CD14-positive monocyte (primary cell): Measurements from ENCODE around the gene ACOT9. TPM values are rescaled to one million over a fixed set of nuclear protein-coding genes. Genes with fewer than 3 reads are reported as not detected.

Experiments used
- DNase-seq, 3 donors: peaks; one replicate each; pipeline ENCODE4 v3.0.0-alpha.2; 2011 to 2022
- H2AFZ ChIP-seq: 2 replicates; pipeline ENCODE4 v1.6.0; 2012; ENCODE audit warnings: mild to moderate bottlenecking, low read depth, low read length, inconsistent platforms; ENCODE audit not compliant: insufficient read depth, poor library complexity, severe bottlenecking
- H3K27ac ChIP-seq, 2 donors: 1 replicate in 1 of 2; 2 replicates in 1 of 2; pipeline ENCODE4 v1.5.1; 2012 to 2013; ENCODE audit warnings: low read length in 2 of 2, control low read depth in 1 of 2, inconsistent platforms in 1 of 2, low read depth in 1 of 2, mild to moderate bottlenecking in 1 of 2
- H3K27me3 ChIP-seq, 2 donors: one replicate each; pipeline versions ENCODE4 v1.6.0 to v1.6.1; 2011 to 2013; ENCODE audit warnings: low read length in 2 of 2; ENCODE audit not compliant: control insufficient read depth in 2 of 2, insufficient read depth in 2 of 2
- H3K36me3 ChIP-seq, 2 donors: replicated peaks in 1 of 2; 1 replicate in 1 of 2; 2 replicates in 1 of 2; pipeline versions ENCODE4 v1.5.1 to v1.6.1; 2012 to 2013; ENCODE audit warnings: low read length in 2 of 2, control low read depth in 1 of 2, inconsistent platforms in 1 of 2, mild to moderate bottlenecking in 1 of 2; ENCODE audit not compliant: insufficient read depth in 2 of 2, control insufficient read depth in 1 of 2
- H3K4me1 ChIP-seq, 2 donors: 1 replicate in 1 of 2; 2 replicates in 1 of 2; pipeline versions ENCODE4 v1.5.1 to v1.6.1; 2012 to 2013; ENCODE audit warnings: low read length in 2 of 2, control low read depth in 1 of 2, inconsistent platforms in 1 of 2, mild to moderate bottlenecking in 1 of 2, moderate library complexity in 1 of 2; ENCODE audit not compliant: insufficient read depth in 2 of 2, control insufficient read depth in 1 of 2
- H3K4me2 ChIP-seq: replicated peaks from 2 replicates; pipeline ENCODE3; 2012; ENCODE audit warnings: low read length, moderate library complexity, mild to moderate bottlenecking; ENCODE audit not compliant: poor library complexity, severe bottlenecking; ENCODE audit errors: extremely low read depth
- H3K4me3 ChIP-seq, 3 experiments: fragments of 200-600 bp in 1 of 3; sonication (generic) in 1 of 3; replicated peaks in 1 of 3; 1 replicate in 2 of 3; 2 replicates in 1 of 3; pipeline ENCODE4 v1.5.1; 2011 to 2013; ENCODE audit warnings: low read length in 3 of 3, mild to moderate bottlenecking in 3 of 3, control low read depth in 2 of 3, low read depth in 2 of 3, inconsistent platforms in 1 of 3, moderate library complexity in 1 of 3
- H3K79me2 ChIP-seq: 2 replicates; pipeline ENCODE4 v1.6.0; 2012; ENCODE audit warnings: mild to moderate bottlenecking, control low read depth, inconsistent platforms, low read length, moderate library complexity; ENCODE audit not compliant: insufficient read depth
- H3K9ac ChIP-seq: 2 replicates; pipeline ENCODE4 v1.6.0; 2017; ENCODE audit warnings: low read length, mild to moderate bottlenecking; ENCODE audit not compliant: insufficient read depth, poor library complexity, severe bottlenecking
- H3K9me3 ChIP-seq, 2 donors: replicated peaks in 1 of 2; 1 replicate in 1 of 2; 2 replicates in 1 of 2; pipeline versions ENCODE4 v1.5.1 to v1.6.1; 2012 to 2013; ENCODE audit warnings: low read length in 2 of 2, control low read depth in 1 of 2; ENCODE audit not compliant: control insufficient read depth in 1 of 2, insufficient read depth in 1 of 2
- H4K20me1 ChIP-seq: 2 replicates; pipeline ENCODE4 v1.6.0; 2012; ENCODE audit warnings: mild to moderate bottlenecking, low read length, control low read depth, moderate library complexity; ENCODE audit not compliant: insufficient read depth
- H3K27ac Mint-ChIP-seq, 7 donors: one replicate each; pipeline ENCODE4 v1.8.0; 2020; ENCODE audit warnings: mild to moderate bottlenecking in 7 of 7, mixed read lengths in 7 of 7, moderate library complexity in 6 of 7, inconsistent platforms in 2 of 7
- H3K27me3 Mint-ChIP-seq, 3 donors: one replicate each; pipeline ENCODE4 v1.8.0; 2021 to 2022; ENCODE audit warnings: low read depth in 3 of 3, mild to moderate bottlenecking in 3 of 3, mixed read lengths in 3 of 3, moderate library complexity in 3 of 3, inconsistent platforms in 1 of 3
- H3K36me3 Mint-ChIP-seq, 2 donors: one replicate each; pipeline ENCODE4 v1.8.0; 2020; ENCODE audit warnings: mixed read lengths in 2 of 2, inconsistent platforms in 1 of 2, mild to moderate bottlenecking in 1 of 2
- H3K4me1 Mint-ChIP-seq: one replicate; pipeline ENCODE4 v1.8.0; 2020; ENCODE audit warnings: mild to moderate bottlenecking, mixed read lengths
- H3K4me3 Mint-ChIP-seq, 2 donors: one replicate each; pipeline ENCODE4 v1.8.0; 2020; ENCODE audit warnings: mild to moderate bottlenecking in 2 of 2, mixed read lengths in 2 of 2, moderate library complexity in 1 of 2
- H3K9me3 Mint-ChIP-seq, 7 donors: one replicate each; pipeline ENCODE4 v1.8.0; 2020 to 2022; ENCODE audit warnings: mixed read lengths in 7 of 7, mild to moderate bottlenecking in 6 of 7, moderate library complexity in 6 of 7, inconsistent platforms in 2 of 7
- CTCF ChIP-seq: fragments of 200-600 bp; IDR thresholded peaks from one replicate; pipeline ENCODE4 v1.8.0; 2022; ENCODE audit warnings: antibody characterized with exemption, mild to moderate bottlenecking
- WGBS: methylation state at CpG from one replicate; pipeline ENCODE4 v1.1.5; 2013; ENCODE audit warnings: missing lambda C conversion rate; ENCODE audit not compliant: insufficient coverage; 5-methylcytosine and 5-hydroxymethylcytosine counted together
- intact Hi-C, 2 donors: fragments of 100-400 bp; cut with micrococcal nuclease; formaldehyde crosslinking; loops; one replicate each; pipeline versions ENCODE4 v1.15.0 to v1.15.1; 2023
- polyA plus RNA-seq, 3 donors: library from polyadenylated mRNA; depleted of rRNA in 1 of 3; unstranded in 2 of 3; stranded (reverse) in 1 of 3; fragments of 300-500 nt in 2 of 3; fragments of >200 nt in 1 of 3; fragmentation: Illumina TruSeq in 2 of 3; gene quantifications; 1 replicate in 2 of 3; 2 replicates in 1 of 3; pipeline ENCODE4 v1.2.3, GENCODE V29; 2012 to 2021

The ACOT9 gene
- polyA plus RNA-seq, 3 donors: 49.2 to 69.3 (median 51.8) TPM

- WGBS: no CpG with 5 or more reads among the region's 4 CpGs
- Histone ChIP-seq H3K27ac (no peak overlapping the region), H3K4me2 (no peak overlapping the region), H3K79me2 (no peaks in the 10 kb centered on the region), H4K20me1 (no peaks in the 10 kb centered on the region), H3K4me3 (no peak overlapping the region), H3K9me3 (no peaks in the 10 kb centered on the region), H3K27me3 (no peaks in the 10 kb centered on the region), H3K9ac (no peak overlapping the region), H2AFZ (no peak overlapping the region), H3K4me1 (no peaks in the 10 kb centered on the region), H3K36me3 (no peaks in the 10 kb centered on the region)
- H3K4me1 Mint-ChIP-seq: peaks cover 10% of the 10 kb centered on the region
- TF ChIP-seq CTCF: no peak
- DNase-seq: no peak
- H3K27ac Mint-ChIP-seq: no peak overlapping the region
- intact Hi-C loops: no loop called here
- H3K36me3 Mint-ChIP-seq: no peaks in the 10 kb centered on the region
- H3K9me3 Mint-ChIP-seq: peaks cover 0 to 3% (median 0%) of the 10 kb centered on the region in 7 donors
- no peak overlapping the region for H3K4me3 Mint-ChIP-seq
- H3K27me3 Mint-ChIP-seq: peaks cover 0 to 2% (median 0%) of the 10 kb centered on the region in 3 donors
Observed at GRCh38 chrX:23659339-23659738, 83.7 kb downstream of the ACOT9 start.

GRCh38 chrX:23656684-23657083 is 86.4 kb downstream of the ACOT9 start:
- no peak overlapping the region for H3K4me3 ChIP-seq
- H3K4me3 Mint-ChIP-seq: no peak overlapping the region
- DNase-seq: no peak
- H3K79me2 ChIP-seq: no peaks in the 10 kb centered on the region
- H4K20me1 ChIP-seq: no peaks in the 10 kb centered on the region
- H3K9ac ChIP-seq: no peak overlapping the region
- H3K4me1 Mint-ChIP-seq: peaks cover 6% of the 10 kb centered on the region
- no peak overlapping the region for H3K27ac ChIP-seq
- no peak for TF ChIP-seq CTCF
- no peak overlapping the region for H2AFZ ChIP-seq
- no peaks in the 10 kb centered on the region for H3K36me3 ChIP-seq
- H3K4me1 ChIP-seq: no peaks in the 10 kb centered on the region
- no CpG with 5 or more reads among the region's 3 CpGs for WGBS
- intact Hi-C loops: no loop called here
- no peaks in the 10 kb centered on the region for H3K36me3 Mint-ChIP-seq
- H3K4me2 ChIP-seq: no peak overlapping the region
- H3K27me3 ChIP-seq: no peaks in the 10 kb centered on the region
- H3K27ac Mint-ChIP-seq: no peak overlapping the region
- H3K27me3 Mint-ChIP-seq: peaks cover 0 to 2% (median 0%) of the 10 kb centered on the region in 3 donors
- no peaks in the 10 kb centered on the region for H3K9me3 Mint-ChIP-seq
- no peaks in the 10 kb centered on the region for H3K9me3 ChIP-seq
